ENCODE measurements around the gene LNX2. TPM values are rescaled to one million over a fixed set of nuclear protein-coding genes. Genes with fewer than 3 reads are reported as not detected.

The LNX2 gene
- total RNA-seq, 3 donors from 2014 or later: 5.9 to 19.3 (median 19.2) TPM

DNA sequence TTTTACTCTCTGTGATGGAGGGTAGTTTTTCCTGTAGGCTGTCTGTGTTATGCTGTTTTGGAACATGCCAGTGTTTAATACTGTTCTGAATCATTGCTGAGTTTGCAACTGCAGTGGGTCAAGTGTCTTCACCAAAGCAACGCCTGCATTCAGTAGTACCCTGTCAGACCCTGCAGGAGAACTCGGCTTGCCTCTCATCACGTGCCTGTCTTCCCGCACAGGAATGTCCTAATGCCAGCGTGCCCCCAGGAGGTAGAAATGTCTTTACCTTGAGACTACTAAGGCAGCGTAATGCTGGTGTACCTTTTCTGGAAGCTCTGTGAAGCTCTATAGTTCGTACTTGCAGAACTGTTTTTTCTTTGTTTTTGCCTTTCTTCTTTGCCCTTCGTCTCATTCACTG is 43.6 kb upstream of the LNX2 start:
- no peaks in the 10 kb centered on the region for H3K4me1 ChIP-seq
- no peak for DNase-seq (ENCODE audit: low spot score in 2 of 2)
- H3K27ac ChIP-seq: no peak overlapping the region
- intact Hi-C loops (cut with DNase I; ENCODE audit: low total_unique reads): no loop called here
- H3K36me3 ChIP-seq: no peaks in the 10 kb centered on the region
- H3K27me3 ChIP-seq: no peaks in the 10 kb centered on the region
- TF ChIP-seq POLR2A (IDR thresholded peaks at IDR 0.05) (no peak), POLR2AphosphoS5 (IDR thresholded peaks at IDR 0.05) (no peak)
- TF ChIP-seq, protein P1, sequence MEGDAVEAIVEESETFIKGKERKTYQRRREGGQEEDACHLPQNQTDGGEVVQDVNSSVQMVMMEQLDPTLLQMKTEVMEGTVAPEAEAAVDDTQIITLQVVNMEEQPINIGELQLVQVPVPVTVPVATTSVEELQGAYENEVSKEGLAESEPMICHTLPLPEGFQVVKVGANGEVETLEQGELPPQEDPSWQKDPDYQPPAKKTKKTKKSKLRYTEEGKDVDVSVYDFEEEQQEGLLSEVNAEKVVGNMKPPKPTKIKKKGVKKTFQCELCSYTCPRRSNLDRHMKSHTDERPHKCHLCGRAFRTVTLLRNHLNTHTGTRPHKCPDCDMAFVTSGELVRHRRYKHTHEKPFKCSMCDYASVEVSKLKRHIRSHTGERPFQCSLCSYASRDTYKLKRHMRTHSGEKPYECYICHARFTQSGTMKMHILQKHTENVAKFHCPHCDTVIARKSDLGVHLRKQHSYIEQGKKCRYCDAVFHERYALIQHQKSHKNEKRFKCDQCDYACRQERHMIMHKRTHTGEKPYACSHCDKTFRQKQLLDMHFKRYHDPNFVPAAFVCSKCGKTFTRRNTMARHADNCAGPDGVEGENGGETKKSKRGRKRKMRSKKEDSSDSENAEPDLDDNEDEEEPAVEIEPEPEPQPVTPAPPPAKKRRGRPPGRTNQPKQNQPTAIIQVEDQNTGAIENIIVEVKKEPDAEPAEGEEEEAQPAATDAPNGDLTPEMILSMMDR (IDR thresholded peaks at IDR 0.05): no peak
- H3K4me3 ChIP-seq: no peak overlapping the region
- H3K9me3 ChIP-seq: no peaks in the 10 kb centered on the region

DNA sequence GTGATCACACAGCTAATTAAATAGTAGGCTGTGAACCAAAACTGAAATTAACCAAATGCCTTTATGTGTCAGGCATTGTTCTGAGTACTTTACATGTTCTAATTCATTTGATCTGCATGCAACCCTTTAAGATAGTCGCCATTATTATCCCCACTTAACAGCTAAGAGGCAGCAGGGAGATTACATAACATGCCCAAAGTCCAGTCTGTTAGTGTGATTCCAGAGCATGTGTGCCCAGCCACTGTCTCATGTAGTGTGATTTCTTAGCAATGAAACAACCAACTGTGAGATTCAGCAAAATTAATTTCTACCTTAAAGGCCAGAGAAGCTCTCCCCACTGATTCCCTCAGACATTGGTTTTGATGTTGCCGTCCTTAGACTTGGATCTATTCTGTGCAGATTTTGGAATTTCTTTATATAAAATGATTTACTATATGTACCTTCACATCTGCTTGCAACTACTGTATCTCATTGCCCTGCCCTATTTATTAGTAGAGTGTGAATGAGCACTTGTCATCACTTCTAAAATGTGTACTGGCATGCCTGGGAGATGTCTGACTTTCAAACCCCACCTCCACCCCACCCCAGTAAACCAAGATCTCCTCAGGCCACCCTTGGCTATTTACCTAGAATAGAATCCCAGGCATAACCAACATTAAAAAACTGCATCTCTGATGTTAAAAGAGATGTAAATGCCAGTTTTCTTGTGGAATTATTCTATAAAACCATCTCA is 42.6 kb upstream of the LNX2 start:
- Histone ChIP-seq H3K4me3 (no peak overlapping the region), H3K4me1 (no peaks in the 10 kb centered on the region), H3K27ac (no peak overlapping the region), H3K36me3 (no peaks in the 10 kb centered on the region), H3K27me3 (no peaks in the 10 kb centered on the region), H3K9me3 (no peaks in the 10 kb centered on the region)
- TF ChIP-seq POLR2AphosphoS5 (IDR thresholded peaks at IDR 0.05) (no peak), POLR2A (IDR thresholded peaks at IDR 0.05) (no peak)
- TF ChIP-seq, protein P1 (IDR thresholded peaks at IDR 0.05): no peak
- no peak for DNase-seq (ENCODE audit: low spot score in 2 of 2)
- intact Hi-C loops (cut with DNase I; ENCODE audit: low total_unique reads): no loop called here

DNA sequence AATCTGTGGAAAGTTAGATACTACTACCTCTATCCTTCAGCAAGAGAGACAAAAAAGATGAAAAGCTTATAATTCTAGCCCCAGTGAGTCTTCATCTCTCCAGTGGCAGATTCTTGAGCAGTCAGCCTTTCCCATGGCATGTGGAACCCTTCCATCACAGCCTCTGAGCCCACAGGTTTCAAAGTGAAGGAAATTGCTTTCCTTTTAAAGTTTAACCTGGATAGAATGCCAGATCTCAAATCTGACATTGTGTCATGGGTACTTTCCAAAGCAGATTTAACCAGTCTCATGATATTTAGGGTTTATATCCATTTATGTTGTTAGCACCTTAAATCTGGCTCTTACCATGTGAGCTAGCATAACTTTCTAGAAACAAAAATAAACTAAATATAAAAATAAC is 40.7 kb upstream of the LNX2 start:
- H3K27me3 ChIP-seq: no peaks in the 10 kb centered on the region
- H3K36me3 ChIP-seq: no peaks in the 10 kb centered on the region
- no peak overlapping the region for H3K27ac ChIP-seq
- H3K4me1 ChIP-seq: no peaks in the 10 kb centered on the region
- intact Hi-C loops (cut with DNase I; ENCODE audit: low total_unique reads): no loop called here
- no peak overlapping the region for H3K4me3 ChIP-seq
- no peak for DNase-seq (ENCODE audit: low spot score in 2 of 2)
- H3K9me3 ChIP-seq: no peaks in the 10 kb centered on the region
- TF ChIP-seq POLR2AphosphoS5 (IDR thresholded peaks at IDR 0.05): no peak

DNA sequence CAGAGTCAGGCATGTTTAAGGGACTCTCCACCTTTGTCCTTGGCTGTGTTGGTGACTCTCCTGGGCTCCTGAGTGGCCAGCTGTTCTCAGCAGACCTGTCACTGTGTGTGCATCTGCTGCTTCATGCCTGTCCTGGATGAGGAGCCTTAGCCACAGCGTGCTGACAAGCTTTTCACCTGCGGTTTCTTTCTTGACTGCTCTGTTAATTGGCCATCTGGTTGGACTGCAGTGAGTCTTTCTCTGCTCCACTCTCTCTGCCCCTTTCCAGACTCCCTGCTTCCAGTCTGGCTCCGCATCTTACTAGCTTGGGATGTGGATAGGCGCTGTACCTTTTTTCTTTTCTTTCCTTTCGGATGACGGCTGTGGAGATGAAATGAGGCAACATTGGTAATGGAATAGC is 40.2 kb upstream of the LNX2 start:
- Histone ChIP-seq H3K27me3 (no peaks in the 10 kb centered on the region), H3K9me3 (no peaks in the 10 kb centered on the region), H3K4me1 (no peaks in the 10 kb centered on the region), H3K36me3 (no peaks in the 10 kb centered on the region), H3K27ac (no peak overlapping the region), H3K4me3 (no peak overlapping the region)
- intact Hi-C loops (cut with DNase I; ENCODE audit: low total_unique reads): no loop called here
- TF ChIP-seq POLR2AphosphoS5 (IDR thresholded peaks at IDR 0.05): no peak
- TF ChIP-seq POLR2A (IDR thresholded peaks at IDR 0.05): no peak
- TF ChIP-seq, protein P1 (IDR thresholded peaks at IDR 0.05): no peak
- DNase-seq (ENCODE audit: low spot score in 2 of 2): no peak

DNA sequence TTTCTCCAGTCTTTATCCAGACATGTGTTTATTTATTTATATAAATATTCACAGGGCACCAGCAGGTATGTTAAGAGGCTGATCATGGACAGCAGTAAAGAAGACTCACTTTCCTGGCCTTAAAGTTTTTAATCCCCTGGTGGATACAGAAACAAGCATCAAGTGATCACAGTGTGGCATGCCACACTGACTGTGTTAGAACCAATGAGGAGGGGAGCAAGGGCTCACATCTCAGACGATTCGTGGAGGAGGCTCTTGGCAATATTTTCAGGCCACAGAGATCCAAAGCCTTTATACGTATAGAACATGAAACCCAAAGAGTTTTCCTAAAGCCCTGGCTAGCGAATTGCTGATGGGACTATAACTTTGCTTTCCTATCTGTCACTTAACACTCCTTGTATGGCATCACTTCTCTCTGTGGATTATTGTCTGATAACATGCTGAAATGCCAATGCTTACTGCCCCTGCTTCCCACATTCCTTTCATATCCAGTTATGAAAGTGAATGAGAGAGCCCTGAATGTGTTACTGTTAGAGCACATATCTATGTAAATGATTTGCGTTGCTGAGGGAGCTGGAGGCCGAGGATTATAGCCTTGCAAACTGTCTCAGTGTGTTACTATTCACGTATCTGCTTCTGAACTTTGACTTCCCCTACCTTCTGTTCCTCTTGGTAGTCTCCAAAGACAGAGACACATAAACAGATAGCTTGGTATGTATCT is 39.0 kb upstream of the LNX2 start:
- Histone ChIP-seq H3K9me3 (no peaks in the 10 kb centered on the region), H3K4me1 (no peaks in the 10 kb centered on the region), H3K4me3 (no peak overlapping the region), H3K27ac (no peak overlapping the region), H3K36me3 (no peaks in the 10 kb centered on the region), H3K27me3 (no peaks in the 10 kb centered on the region)
- intact Hi-C loops (cut with DNase I; ENCODE audit: low total_unique reads): no loop called here
- DNase-seq (ENCODE audit: low spot score in 2 of 2): no peak
- TF ChIP-seq, protein P1 (IDR thresholded peaks at IDR 0.05): no peak
- no peak for TF ChIP-seq POLR2AphosphoS5 (IDR thresholded peaks at IDR 0.05)
- no peak for TF ChIP-seq POLR2A (IDR thresholded peaks at IDR 0.05)

All from breast epithelium (tissue), 4 donors.